Endothelial cell (in vitro differentiated cells): ENCODE measurements around the gene BTN3A1. TPM values are rescaled to one million over a fixed set of nuclear protein-coding genes. Genes with fewer than 3 reads are reported as not detected.

ENCODE experiments used
- DNase-seq: peaks from one replicate; pipeline ENCODE4 v3.0.0; 2021; ENCODE audit warnings: low spot score
- H3K27ac Mint-ChIP-seq: one replicate; pipeline ENCODE4 v1.8.0; 2021; ENCODE audit warnings: mixed read lengths, inconsistent platforms; ENCODE audit not compliant: unreplicated experiment
- H3K27me3 Mint-ChIP-seq: one replicate; pipeline ENCODE4 v1.8.0; 2021; ENCODE audit warnings: mild to moderate bottlenecking, moderate library complexity, mixed read lengths, inconsistent platforms; ENCODE audit not compliant: unreplicated experiment
- H3K36me3 Mint-ChIP-seq: one replicate; pipeline ENCODE4 v1.8.0; 2021; ENCODE audit warnings: mild to moderate bottlenecking, low read depth, mixed read lengths, inconsistent platforms; ENCODE audit not compliant: unreplicated experiment
- H3K4me1 Mint-ChIP-seq: one replicate; pipeline ENCODE4 v1.8.0; 2021; ENCODE audit warnings: mild to moderate bottlenecking, mixed read lengths, inconsistent platforms; ENCODE audit not compliant: unreplicated experiment
- H3K4me3 Mint-ChIP-seq: one replicate; pipeline ENCODE4 v1.8.0; 2021; ENCODE audit warnings: mild to moderate bottlenecking, mixed read lengths, inconsistent platforms; ENCODE audit not compliant: unreplicated experiment
- H3K9me3 Mint-ChIP-seq: one replicate; pipeline ENCODE4 v1.8.0; 2021; ENCODE audit warnings: mixed read lengths, inconsistent platforms; ENCODE audit not compliant: unreplicated experiment
- total RNA-seq: library from RNA; stranded (reverse); fragmentation: NEBNext Ultra II Directional; extraction: Animal tissue kit (Norgen Biotek cat#: 25700); gene quantifications from one replicate; pipeline ENCODE4 v1.2.1, GENCODE V29; 2021; ENCODE audit not compliant: unreplicated experiment
- TF ChIP-seq, protein P1 (sequence below): fragments of 200-600 bp; sonication (generic); IDR thresholded peaks from one replicate; pipeline ENCODE4 v1.5.0; 2021; ENCODE audit warnings: antibody characterized with exemption; ENCODE audit not compliant: unreplicated experiment

BTN3A1 gene
- total RNA-seq, 1 donor from 2014 or later = 7.1 TPM

- H3K4me3 Mint-ChIP-seq = no peak overlapping the region
- H3K9me3 Mint-ChIP-seq = no peaks in the 10 kb centered on the region
- H3K27ac Mint-ChIP-seq = no peak overlapping the region
- H3K27me3 Mint-ChIP-seq = peaks cover 2% of the 10 kb centered on the region
- peaks cover 29% of the 10 kb centered on the region for H3K4me1 Mint-ChIP-seq
- no peak for DNase-seq
- peaks cover 3% of the 10 kb centered on the region for H3K36me3 Mint-ChIP-seq
- TF ChIP-seq, protein P1, sequence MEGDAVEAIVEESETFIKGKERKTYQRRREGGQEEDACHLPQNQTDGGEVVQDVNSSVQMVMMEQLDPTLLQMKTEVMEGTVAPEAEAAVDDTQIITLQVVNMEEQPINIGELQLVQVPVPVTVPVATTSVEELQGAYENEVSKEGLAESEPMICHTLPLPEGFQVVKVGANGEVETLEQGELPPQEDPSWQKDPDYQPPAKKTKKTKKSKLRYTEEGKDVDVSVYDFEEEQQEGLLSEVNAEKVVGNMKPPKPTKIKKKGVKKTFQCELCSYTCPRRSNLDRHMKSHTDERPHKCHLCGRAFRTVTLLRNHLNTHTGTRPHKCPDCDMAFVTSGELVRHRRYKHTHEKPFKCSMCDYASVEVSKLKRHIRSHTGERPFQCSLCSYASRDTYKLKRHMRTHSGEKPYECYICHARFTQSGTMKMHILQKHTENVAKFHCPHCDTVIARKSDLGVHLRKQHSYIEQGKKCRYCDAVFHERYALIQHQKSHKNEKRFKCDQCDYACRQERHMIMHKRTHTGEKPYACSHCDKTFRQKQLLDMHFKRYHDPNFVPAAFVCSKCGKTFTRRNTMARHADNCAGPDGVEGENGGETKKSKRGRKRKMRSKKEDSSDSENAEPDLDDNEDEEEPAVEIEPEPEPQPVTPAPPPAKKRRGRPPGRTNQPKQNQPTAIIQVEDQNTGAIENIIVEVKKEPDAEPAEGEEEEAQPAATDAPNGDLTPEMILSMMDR = no peak
These were observed 10.2 kb downstream of the BTN3A1 start for GRCh38 chr6:26412228-26412627.

DNA sequence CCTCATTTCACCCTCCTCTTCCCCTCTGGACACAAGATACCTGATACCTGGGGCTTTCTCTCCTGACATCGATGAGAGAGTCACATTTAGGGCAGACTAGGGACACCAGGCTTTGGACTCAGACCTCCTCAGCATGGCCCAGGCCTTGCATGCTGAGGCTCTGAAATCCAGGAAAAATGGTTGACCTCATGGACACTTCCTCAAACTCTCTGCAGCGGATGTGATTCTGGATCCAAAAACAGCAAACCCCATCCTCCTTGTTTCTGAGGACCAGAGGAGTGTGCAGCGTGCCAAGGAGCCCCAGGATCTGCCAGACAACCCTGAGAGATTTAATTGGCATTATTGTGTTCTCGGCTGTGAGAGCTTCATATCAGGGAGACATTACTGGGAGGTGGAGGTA lies 10.9 kb downstream of the BTN3A1 start:
- peaks cover 2% of the 10 kb centered on the region for H3K27me3 Mint-ChIP-seq
- TF ChIP-seq, protein P1 = no peak
- no peak for DNase-seq
- H3K9me3 Mint-ChIP-seq = no peaks in the 10 kb centered on the region
- H3K36me3 Mint-ChIP-seq = peaks cover 8% of the 10 kb centered on the region
- H3K4me1 Mint-ChIP-seq = peaks cover 29% of the 10 kb centered on the region
- no peak overlapping the region for H3K4me3 Mint-ChIP-seq
- no peak overlapping the region for H3K27ac Mint-ChIP-seq

- TF ChIP-seq, protein P1 = no peak
- Mint-ChIP-seq H3K27ac (no peak overlapping the region), H3K27me3 (peaks cover 2% of the 10 kb centered on the region)
These were observed 12.2 kb downstream of the BTN3A1 start for GRCh38 chr6:26414281-26414680.

GRCh38 chr6:26415036-26415614 lies 13.1 kb downstream of the BTN3A1 start:
- TF ChIP-seq, protein P1 = no peak
- DNase-seq = no peak
- peaks cover 2% of the 10 kb centered on the region for H3K27me3 Mint-ChIP-seq
- H3K36me3 Mint-ChIP-seq = peaks cover 8% of the 10 kb centered on the region
- H3K4me1 Mint-ChIP-seq = peaks cover 19% of the 10 kb centered on the region
- no peak overlapping the region for H3K4me3 Mint-ChIP-seq
- H3K27ac Mint-ChIP-seq = no peak overlapping the region
- peaks cover 3% of the 10 kb centered on the region for H3K9me3 Mint-ChIP-seq

More at GRCh38 chr6:26414281-26414680, 12.2 kb downstream of the BTN3A1 start:
- no peak overlapping the region for H3K4me3 Mint-ChIP-seq
- peaks cover 28% of the 10 kb centered on the region for H3K4me1 Mint-ChIP-seq
- no peak for DNase-seq
- H3K36me3 Mint-ChIP-seq = peaks cover 8% of the 10 kb centered on the region
- H3K9me3 Mint-ChIP-seq = peaks cover 3% of the 10 kb centered on the region

DNA sequence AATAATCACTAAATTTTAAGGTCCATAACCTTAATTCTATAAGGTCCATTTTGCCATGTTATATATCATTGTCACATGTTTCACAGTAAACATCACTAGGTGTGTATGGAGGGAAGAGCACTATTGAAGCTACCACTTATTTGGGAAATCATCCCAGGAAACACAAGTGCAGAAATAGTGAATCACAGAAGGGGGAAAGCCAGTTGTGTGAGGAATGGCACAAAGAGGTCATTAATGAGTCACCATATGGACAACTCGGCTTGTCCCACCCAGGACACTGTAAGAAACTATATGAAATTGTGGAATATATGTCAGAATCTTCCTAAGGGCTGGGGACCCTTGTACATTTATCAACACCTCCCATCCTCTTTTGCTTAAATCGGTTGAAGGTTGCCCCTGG lies 13.7 kb downstream of the BTN3A1 start:
- TF ChIP-seq, protein P1 = no peak
- DNase-seq = no peak
- H3K4me3 Mint-ChIP-seq = no peak overlapping the region
- peaks cover 3% of the 10 kb centered on the region for H3K9me3 Mint-ChIP-seq
- H3K4me1 Mint-ChIP-seq = peaks cover 19% of the 10 kb centered on the region
- H3K27ac Mint-ChIP-seq = no peak overlapping the region
- H3K36me3 Mint-ChIP-seq = peaks cover 8% of the 10 kb centered on the region
- H3K27me3 Mint-ChIP-seq = peaks cover 2% of the 10 kb centered on the region
